ENCODE results near the gene MYCBP2. TPM values are rescaled to one million over a fixed set of nuclear protein-coding genes. Genes with fewer than 3 reads are reported as not detected.

MYCBP2 gene
- total and polyA plus RNA-seq, 5 donors: 28.0 to 88.1 (median 70.8) TPM

DNA sequence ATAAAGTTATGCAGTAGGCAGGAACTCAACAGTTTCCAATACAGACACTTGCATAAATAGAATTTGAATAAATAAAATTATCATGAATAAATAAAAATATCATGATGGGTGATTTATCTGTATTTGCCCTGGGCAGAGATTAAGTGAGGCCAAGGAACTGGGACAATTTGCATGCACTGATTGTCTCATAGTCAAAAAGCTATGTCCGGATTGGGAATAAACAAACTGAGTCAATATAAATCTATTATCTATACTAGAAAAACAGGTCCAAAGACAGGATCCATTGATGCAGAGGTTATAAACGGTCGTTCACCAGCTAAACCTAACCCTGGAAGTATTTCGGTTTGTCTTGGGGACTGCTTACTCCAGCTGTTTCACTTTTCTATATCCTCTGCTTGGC lies 273.7 kb downstream of the MYCBP2 start:
- intact Hi-C loops (cut with DNase I): no loop called here
- 91% methylated on average over 4 of the region's 4 CpGs for WGBS

DNA sequence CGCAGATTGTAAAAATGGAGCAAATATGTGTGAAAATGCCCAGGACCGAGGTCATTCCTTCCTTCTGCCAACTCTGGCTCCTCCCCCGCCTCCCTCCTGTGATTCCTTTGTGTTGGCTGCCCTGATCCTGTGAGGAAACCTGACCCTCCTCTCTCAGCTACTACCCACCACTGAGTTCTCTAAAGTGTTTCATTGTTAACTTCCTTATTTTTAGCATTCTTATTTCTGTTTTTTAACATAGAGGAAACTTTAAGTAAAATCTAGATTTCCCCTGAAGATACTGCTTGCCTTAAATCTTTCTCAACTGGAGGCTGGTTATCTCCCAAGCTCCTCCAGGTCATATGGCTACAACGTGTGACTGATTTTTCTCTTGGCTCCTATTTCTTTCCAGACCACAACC lies 278.2 kb downstream of the MYCBP2 start:
- H3K4me1 ChIP-seq (ENCODE audit: control insufficient read depth, insufficient read depth, low read length): no peaks in the 10 kb centered on the region
- ATAC-seq (peak; percentile 52 to 57), DNase-seq (peak in 1 of 3 donors; percentile 49)
- H3K27me3 ChIP-seq (ENCODE audit: control insufficient read depth, insufficient read depth): no peaks in the 10 kb centered on the region
- no peak overlapping the region for H3K27ac ChIP-seq (ENCODE audit: low read length)
- no peaks in the 10 kb centered on the region for H3K9me3 ChIP-seq (ENCODE audit: control insufficient read depth, low read length)
- intact Hi-C loops (cut with DNase I): no loop called here
- H3K4me3 ChIP-seq (ENCODE audit: low read length): no peak overlapping the region
- WGBS: 64% methylated on average over 4 of the region's 4 CpGs

More for the DNA sequence above, 273.7 kb downstream of the MYCBP2 start:
- DNase-seq (no peak), ATAC-seq (no peak)
- Histone ChIP-seq H3K4me3 (ENCODE audit: low read length) (no peak overlapping the region), H3K4me1 (ENCODE audit: control insufficient read depth, insufficient read depth, low read length) (no peaks in the 10 kb centered on the region), H3K27ac (ENCODE audit: low read length) (no peak overlapping the region), H3K27me3 (ENCODE audit: control insufficient read depth, insufficient read depth) (no peaks in the 10 kb centered on the region), H3K9me3 (ENCODE audit: control insufficient read depth, low read length) (no peaks in the 10 kb centered on the region)

DNA sequence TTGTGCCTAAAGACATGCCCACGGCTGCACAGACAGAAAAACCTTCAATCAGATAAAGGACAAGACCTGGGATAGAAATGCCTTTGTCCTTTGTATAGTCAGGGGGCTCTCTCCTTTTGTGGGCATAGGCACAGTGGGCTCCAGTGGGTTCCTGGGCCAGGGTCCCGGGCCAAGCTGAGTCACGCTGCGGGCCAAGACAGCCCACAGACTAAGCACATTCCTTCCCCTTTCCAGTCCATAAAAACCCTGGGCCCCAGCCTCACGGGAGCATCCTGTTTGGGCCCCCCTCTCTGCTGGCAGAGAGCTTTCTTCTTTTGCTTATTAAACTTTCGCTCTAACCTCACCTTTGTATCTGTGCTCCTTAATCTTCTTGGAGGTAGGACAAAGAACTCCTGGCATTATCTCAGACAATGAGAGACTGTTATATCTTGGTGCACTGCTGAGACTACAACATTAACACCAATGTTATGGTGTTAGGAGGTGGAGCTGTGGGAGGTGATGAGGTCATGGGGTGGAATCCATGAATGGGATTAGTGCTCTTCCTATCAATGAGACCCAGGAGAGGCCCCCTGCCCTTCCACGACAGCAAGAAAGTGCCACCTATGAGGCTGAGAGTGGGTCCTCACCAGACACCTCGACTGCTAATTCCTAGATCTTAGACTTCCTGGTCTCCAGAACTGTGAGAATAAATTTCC lies 279.1 kb downstream of the MYCBP2 start:
- H3K4me1 ChIP-seq (ENCODE audit: control insufficient read depth, insufficient read depth, low read length): no peaks in the 10 kb centered on the region
- WGBS: 92% methylated on average over 8 of the region's 8 CpGs
- no peaks in the 10 kb centered on the region for H3K9me3 ChIP-seq (ENCODE audit: control insufficient read depth, low read length)
- no peaks in the 10 kb centered on the region for H3K27me3 ChIP-seq (ENCODE audit: control insufficient read depth, insufficient read depth)
- H3K4me3 ChIP-seq (ENCODE audit: low read length): no peak overlapping the region
- intact Hi-C loops (cut with DNase I): no loop called here
- ATAC-seq (no peak), DNase-seq (peak in 1 of 3 donors; percentile 40)
- no peak overlapping the region for H3K27ac ChIP-seq (ENCODE audit: low read length)

DNA sequence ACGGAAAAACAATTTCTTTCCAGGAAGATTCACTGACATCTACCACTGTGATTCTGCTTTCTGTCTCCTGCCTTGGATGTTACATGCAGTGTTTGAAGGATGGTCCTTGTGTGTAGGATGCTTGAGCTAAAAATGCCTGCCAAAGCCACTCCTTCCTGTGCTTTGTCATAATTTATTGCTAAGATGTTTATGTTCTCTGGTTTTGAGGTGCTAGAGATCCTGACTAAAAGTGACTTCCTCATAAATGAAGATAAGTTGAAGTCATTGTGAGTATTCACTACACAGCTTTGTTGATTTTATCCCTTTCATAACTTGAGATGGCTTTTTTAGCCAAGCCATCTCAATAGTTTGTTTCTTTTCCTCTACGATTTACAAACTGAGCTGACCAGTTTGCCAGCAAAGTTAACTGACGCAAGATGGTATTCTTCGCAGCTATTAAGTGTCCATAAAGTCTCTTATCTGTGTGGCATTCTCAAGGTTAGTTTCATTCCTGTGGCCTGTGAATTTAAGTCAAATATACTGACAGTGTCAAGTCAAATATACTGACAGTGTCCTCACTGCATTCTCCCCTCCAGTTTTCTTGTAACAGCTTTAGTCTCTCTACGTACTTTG lies 284.2 kb downstream of the MYCBP2 start:
- DNase-seq (no peak), ATAC-seq (no peak)
- Histone ChIP-seq H3K27ac (ENCODE audit: low read length) (no peak overlapping the region), H3K4me3 (ENCODE audit: low read length) (no peak overlapping the region), H3K27me3 (ENCODE audit: control insufficient read depth, insufficient read depth) (no peaks in the 10 kb centered on the region), H3K4me1 (ENCODE audit: control insufficient read depth, insufficient read depth, low read length) (no peaks in the 10 kb centered on the region), H3K9me3 (ENCODE audit: control insufficient read depth, low read length) (no peaks in the 10 kb centered on the region)
- intact Hi-C loops (cut with DNase I): no loop called here
- 68% methylated on average over 5 of the region's 5 CpGs for WGBS

DNA sequence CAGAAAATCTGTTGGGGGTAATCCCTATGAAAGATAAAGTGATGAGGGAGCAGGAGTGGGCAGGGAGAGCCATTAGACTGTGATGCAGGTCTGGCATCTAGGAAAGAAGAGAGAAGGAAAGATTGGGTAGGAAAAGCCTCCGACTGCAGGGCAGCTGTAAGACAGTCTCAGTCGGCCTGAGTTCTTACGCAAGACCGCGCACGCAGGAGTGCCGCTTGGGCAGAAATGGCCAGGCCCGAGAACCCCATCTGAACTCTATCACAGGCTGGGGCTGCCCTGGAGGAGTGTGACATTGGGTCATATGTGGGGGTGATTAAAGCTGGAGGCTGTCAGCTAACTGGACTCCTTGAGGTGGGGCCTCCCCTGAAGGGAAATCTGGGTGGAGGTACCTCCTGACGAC lies 286.1 kb downstream of the MYCBP2 start:
- no peak overlapping the region for H3K27ac ChIP-seq (ENCODE audit: low read length)
- H3K4me3 ChIP-seq (ENCODE audit: low read length): no peak overlapping the region
- WGBS: 92% methylated on average over 9 of the region's 9 CpGs
- no peaks in the 10 kb centered on the region for H3K27me3 ChIP-seq (ENCODE audit: control insufficient read depth, insufficient read depth)
- DNase-seq (no peak), ATAC-seq (peak in 1 of 2 donors; percentile 27)
- H3K9me3 ChIP-seq (ENCODE audit: control insufficient read depth, low read length): no peaks in the 10 kb centered on the region
- intact Hi-C loops (cut with DNase I): no loop called here
- no peaks in the 10 kb centered on the region for H3K4me1 ChIP-seq (ENCODE audit: control insufficient read depth, insufficient read depth, low read length)

DNA sequence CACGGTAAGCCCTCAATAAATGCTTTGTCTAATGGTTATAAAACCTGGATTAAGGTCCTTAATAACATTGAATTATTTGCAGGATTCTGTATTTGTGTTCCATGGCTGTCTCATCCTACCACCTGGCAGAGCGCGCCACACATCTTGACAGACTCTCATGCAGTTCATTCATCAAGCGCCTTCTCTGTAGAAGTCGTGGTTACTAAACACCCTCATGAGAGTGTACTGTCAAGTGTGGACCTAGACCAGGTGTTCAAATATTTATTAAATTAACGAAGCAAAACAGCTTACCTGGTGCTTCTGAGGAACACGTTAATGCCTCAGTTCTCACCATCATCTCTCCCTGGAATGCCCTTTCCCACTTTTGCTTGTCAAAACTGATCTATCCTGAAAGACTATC lies 286.8 kb downstream of the MYCBP2 start:
- ATAC-seq: no peak
- H3K27ac ChIP-seq (ENCODE audit: low read length): no peak overlapping the region
- no peak overlapping the region for H3K4me3 ChIP-seq (ENCODE audit: low read length)
- no peaks in the 10 kb centered on the region for H3K27me3 ChIP-seq (ENCODE audit: control insufficient read depth, insufficient read depth)
- no peak for DNase-seq
- intact Hi-C loops (cut with DNase I): no loop called here
- 95% methylated on average over 7 of the region's 7 CpGs for WGBS
- H3K4me1 ChIP-seq (ENCODE audit: control insufficient read depth, insufficient read depth, low read length): no peaks in the 10 kb centered on the region
- no peaks in the 10 kb centered on the region for H3K9me3 ChIP-seq (ENCODE audit: control insufficient read depth, low read length)

DNA sequence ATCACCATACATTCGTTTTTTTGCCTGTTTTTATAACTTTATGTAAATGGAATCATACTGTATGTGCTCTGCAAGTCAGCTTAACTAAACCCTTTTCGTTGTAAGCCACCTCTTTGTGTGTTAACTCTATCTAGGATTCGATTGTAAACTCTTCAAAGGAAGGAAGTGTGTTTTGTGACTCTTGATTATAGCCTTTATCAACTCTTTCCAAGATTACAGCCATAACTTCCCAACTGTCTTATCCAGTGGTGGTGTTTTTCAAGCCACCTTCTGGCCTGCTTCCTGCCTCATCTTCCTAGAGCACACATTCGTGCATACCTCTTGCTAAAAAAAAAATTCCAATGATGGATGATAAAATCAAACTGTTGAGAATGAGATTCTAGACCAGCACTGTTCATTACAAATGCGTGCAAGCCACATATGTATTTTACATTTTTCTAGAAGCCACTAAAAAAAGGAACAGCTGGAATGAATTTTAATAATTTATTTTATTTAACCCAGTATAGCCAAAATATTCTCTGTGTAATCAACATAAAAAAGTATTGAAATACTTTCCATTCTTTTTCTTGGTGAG lies 287.9 kb downstream of the MYCBP2 start:
- intact Hi-C loops (cut with DNase I): no loop called here
- Histone ChIP-seq H3K4me3 (ENCODE audit: low read length) (no peak overlapping the region), H3K4me1 (ENCODE audit: control insufficient read depth, insufficient read depth, low read length) (no peaks in the 10 kb centered on the region), H3K9me3 (ENCODE audit: control insufficient read depth, low read length) (no peaks in the 10 kb centered on the region), H3K27ac (ENCODE audit: low read length) (no peak overlapping the region), H3K27me3 (ENCODE audit: control insufficient read depth, insufficient read depth) (no peaks in the 10 kb centered on the region)
- DNase-seq (no peak), ATAC-seq (no peak)
- 50% methylated on average over 5 of the region's 5 CpGs for WGBS

DNA sequence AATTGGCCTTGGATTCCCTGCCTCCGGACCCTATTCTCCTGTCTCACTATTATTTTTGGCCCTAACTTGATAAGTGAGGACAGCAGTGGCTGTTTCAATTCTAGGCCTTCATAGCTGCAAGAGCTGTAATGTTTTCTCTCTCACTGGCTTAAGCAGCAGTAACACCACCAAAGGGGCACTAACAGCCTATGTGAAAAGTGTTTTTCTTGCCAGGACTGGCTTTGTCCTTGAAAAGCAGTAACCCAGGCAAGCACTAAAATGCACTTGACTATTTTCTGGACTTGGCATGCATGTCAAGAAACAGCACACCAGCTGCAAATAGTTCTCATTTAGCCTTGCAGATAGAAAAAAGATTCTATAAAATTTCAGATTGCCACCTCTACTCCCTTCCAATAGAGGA lies 290.6 kb downstream of the MYCBP2 start:
- ATAC-seq: no peak
- Histone ChIP-seq H3K27me3 (ENCODE audit: control insufficient read depth, insufficient read depth) (no peaks in the 10 kb centered on the region), H3K27ac (ENCODE audit: low read length) (peak overlapping the region; percentile 67), H3K9me3 (ENCODE audit: control insufficient read depth, low read length) (no peaks in the 10 kb centered on the region), H3K4me3 (ENCODE audit: low read length) (no peak overlapping the region), H3K4me1 (ENCODE audit: control insufficient read depth, insufficient read depth, low read length) (no peaks in the 10 kb centered on the region)
- WGBS: 26% methylated on average over 1 of the region's 1 CpG
- intact Hi-C loops (cut with DNase I): no loop called here
- DNase-seq: no peak

DNA sequence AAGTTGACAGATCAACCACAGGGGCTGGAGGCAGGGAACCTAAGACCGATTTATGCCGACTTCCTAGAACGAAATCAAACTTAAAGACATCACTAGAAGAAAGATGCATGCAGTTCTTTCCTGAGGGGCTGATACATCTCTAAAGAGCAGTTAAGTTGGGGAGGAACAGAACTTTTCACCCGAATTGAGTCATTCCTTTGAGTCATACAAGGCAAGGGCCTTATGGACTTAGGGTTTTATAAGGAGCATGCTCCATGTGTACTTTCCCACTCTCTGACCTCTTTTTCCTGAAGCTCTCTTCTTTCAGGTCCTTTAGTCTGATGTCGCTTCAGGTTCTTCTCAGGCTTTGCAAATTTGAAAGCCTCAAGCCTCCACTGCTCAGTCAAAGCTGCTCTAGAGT lies 292.0 kb downstream of the MYCBP2 start:
- H3K27me3 ChIP-seq (ENCODE audit: control insufficient read depth, insufficient read depth): no peaks in the 10 kb centered on the region
- no peaks in the 10 kb centered on the region for H3K9me3 ChIP-seq (ENCODE audit: control insufficient read depth, low read length)
- 95% methylated on average over 5 of the region's 5 CpGs for WGBS
- H3K27ac ChIP-seq (ENCODE audit: low read length): no peak overlapping the region
- DNase-seq (no peak), ATAC-seq (no peak)
- no peak overlapping the region for H3K4me3 ChIP-seq (ENCODE audit: low read length)
- intact Hi-C loops (cut with DNase I): no loop called here
- H3K4me1 ChIP-seq (ENCODE audit: control insufficient read depth, insufficient read depth, low read length): no peaks in the 10 kb centered on the region

DNA sequence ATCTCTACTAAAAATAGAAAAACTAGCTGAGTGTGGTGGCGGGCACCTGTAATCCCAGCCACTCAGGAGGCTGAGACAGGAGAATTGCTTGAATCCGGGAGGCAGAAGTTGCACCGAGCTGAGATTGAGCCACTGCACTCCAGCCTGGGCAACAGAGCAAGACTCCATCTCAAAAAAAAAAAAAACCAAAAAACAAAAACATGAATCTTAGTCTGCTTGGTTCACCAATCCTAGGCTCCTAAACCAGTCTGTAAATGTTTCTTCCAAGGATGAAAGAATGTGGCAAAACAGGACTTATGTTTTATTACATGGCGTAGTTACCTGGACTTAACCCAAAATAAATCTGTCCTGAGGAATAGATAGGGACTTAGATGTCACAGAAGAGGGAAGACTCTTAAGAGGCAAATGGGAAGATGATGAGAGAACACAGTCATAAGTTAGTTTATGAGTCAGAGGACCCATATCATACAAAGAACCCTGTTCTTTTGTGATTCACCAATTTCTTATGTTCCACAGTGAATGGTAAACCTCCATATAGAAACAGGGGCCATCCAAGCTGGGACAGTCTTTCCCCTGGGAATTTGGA lies 293.1 kb downstream of the MYCBP2 start:
- no peak for DNase-seq
- 96% methylated on average over 4 of the region's 4 CpGs for WGBS
- intact Hi-C loops (cut with DNase I): no loop called here
- Histone ChIP-seq H3K9me3 (ENCODE audit: control insufficient read depth, low read length) (no peaks in the 10 kb centered on the region), H3K27me3 (ENCODE audit: control insufficient read depth, insufficient read depth) (no peaks in the 10 kb centered on the region), H3K27ac (ENCODE audit: low read length) (no peak overlapping the region), H3K4me1 (ENCODE audit: control insufficient read depth, insufficient read depth, low read length) (no peaks in the 10 kb centered on the region), H3K4me3 (ENCODE audit: low read length) (no peak overlapping the region)
- no peak for ATAC-seq

DNA sequence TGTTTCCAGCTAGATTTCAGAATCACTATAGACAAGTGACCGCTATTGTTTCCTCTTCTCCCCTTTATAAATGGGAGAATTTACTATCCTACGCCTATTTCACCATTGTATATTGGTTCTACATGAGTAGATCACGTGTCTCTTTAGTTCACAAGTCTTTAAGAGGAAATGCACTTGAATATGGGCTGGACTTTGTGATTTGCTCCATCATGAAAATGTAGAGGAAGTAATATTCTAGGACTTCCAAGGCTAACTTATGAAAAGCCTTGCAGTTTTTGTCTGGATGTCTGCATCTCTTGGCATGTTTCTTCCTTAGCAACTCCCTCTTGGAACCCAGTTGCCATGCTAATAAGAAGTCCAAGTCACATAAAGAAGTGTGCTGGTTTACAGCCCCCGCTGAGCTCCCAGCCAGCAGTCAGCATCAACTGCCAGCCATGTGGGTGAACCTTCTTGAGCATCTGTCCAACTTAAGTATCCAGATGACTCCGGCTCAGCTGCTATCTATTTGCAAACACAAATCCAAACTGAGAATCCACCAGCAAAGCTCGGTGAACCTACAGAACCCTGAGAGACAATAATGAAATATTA lies 295.1 kb downstream of the MYCBP2 start:
- Histone ChIP-seq H3K27ac (ENCODE audit: low read length) (no peak overlapping the region), H3K4me3 (ENCODE audit: low read length) (no peak overlapping the region), H3K9me3 (ENCODE audit: control insufficient read depth, low read length) (no peaks in the 10 kb centered on the region), H3K27me3 (ENCODE audit: control insufficient read depth, insufficient read depth) (no peaks in the 10 kb centered on the region), H3K4me1 (ENCODE audit: control insufficient read depth, insufficient read depth, low read length) (peaks cover 2% of the 10 kb centered on the region)
- WGBS: 91% methylated on average over 6 of the region's 6 CpGs
- DNase-seq: no peak
- ATAC-seq: no peak
- intact Hi-C loops (cut with DNase I): no loop called here

Data from right cardiac atrium (tissue), 5 donors.